HG03045 (cell line): ENCODE measurements around the gene IGF2.
"Not testable (repeated sequence)": the region's sequence is repeated elsewhere in the genome, so short reads cannot be mapped to it uniquely, and the experiment has no call there.

Experiments
- ATAC-seq: cut with Tn5 transposase; IDR thresholded peaks from one replicate; pipeline ENCODE4 v1.9.1; 2021; ENCODE audit warnings: mild to moderate bottlenecking, moderate library complexity; ENCODE audit not compliant: unreplicated experiment

IGF2 gene

GRCh38 chr11:2139123-2139521 lies at the start of gene IGF2:
Gene IGF2, minus strand, starts transcription at chr11:2139389. Its CDS starts 3,866 bp downstream, at chr11:2135523.
- ATAC-seq = no peak

GRCh38 chr11:2188745-2189144 lies 49.6 kb upstream of the IGF2 start:
- ATAC-seq = no peak

GRCh38 chr11:2187280-2187707 lies 48.1 kb upstream of the IGF2 start:
- no peak for ATAC-seq

- ATAC-seq = no peak
These were observed 47.6 kb upstream of the IGF2 start for GRCh38 chr11:2186669-2187279.

- ATAC-seq = no peak
These were observed 46.3 kb upstream of the IGF2 start for GRCh38 chr11:2185324-2186085.

GRCh38 chr11:2182692-2183474 lies 43.7 kb upstream of the IGF2 start:
- ATAC-seq = no peak

GRCh38 chr11:2182075-2182474 lies 42.9 kb upstream of the IGF2 start:
- no peak for ATAC-seq

- ATAC-seq = no peak
These were observed 41.7 kb upstream of the IGF2 start for GRCh38 chr11:2180789-2181370.

GRCh38 chr11:2180347-2180746 lies 41.2 kb upstream of the IGF2 start:
- no peak for ATAC-seq

- no peak for ATAC-seq
These were observed 40.3 kb upstream of the IGF2 start for GRCh38 chr11:2179516-2179915.

- ATAC-seq = no peak
These were observed 39.8 kb upstream of the IGF2 start for GRCh38 chr11:2178906-2179494.

- ATAC-seq = not testable (repeated sequence)
These were observed 39.0 kb upstream of the IGF2 start for GRCh38 chr11:2178055-2178773.

- no peak for ATAC-seq
These were observed 37.9 kb upstream of the IGF2 start for GRCh38 chr11:2177076-2177475.

GRCh38 chr11:2176389-2176900 lies 37.3 kb upstream of the IGF2 start:
- no peak for ATAC-seq

GRCh38 chr11:2175659-2176058 lies 36.5 kb upstream of the IGF2 start:
- ATAC-seq = no peak

- no peak for ATAC-seq
These were observed 35.2 kb upstream of the IGF2 start for GRCh38 chr11:2174361-2174760.

GRCh38 chr11:2173761-2174160 lies 34.6 kb upstream of the IGF2 start:
- no peak for ATAC-seq

GRCh38 chr11:2173150-2173693 lies 34.0 kb upstream of the IGF2 start:
- ATAC-seq = no peak

- no peak for ATAC-seq
These were observed 33.5 kb upstream of the IGF2 start for GRCh38 chr11:2172676-2173075.

GRCh38 chr11:2171591-2172003 lies 32.4 kb upstream of the IGF2 start, which contains the start of gene TH:
Gene TH, minus strand, starts transcription at chr11:2171815. Its CDS starts 29 bp downstream, at chr11:2171786.
- ATAC-seq = no peak
